Vagina (tissue), 2 donors: Measurements from ENCODE around the gene SVEP1. TPM values are rescaled to one million over a fixed set of nuclear protein-coding genes. Genes with fewer than 3 reads are reported as not detected.

Source experiments
- DNase-seq, 2 donors: peaks; one replicate each; pipeline ENCODE4 v3.0.0-alpha.2; 2017; ENCODE audit errors: extremely low spot score in 2 of 2
- H3K27ac ChIP-seq: fragments of 200-600 bp; sonication (generic); one replicate; pipeline ENCODE4 v1.5.1; 2019
- H3K27me3 ChIP-seq: fragments of 200-600 bp; sonication (generic); one replicate; pipeline ENCODE4 v1.5.1; 2019
- H3K36me3 ChIP-seq, 2 donors: fragments of 200-600 bp; sonication (generic); one replicate each; pipeline ENCODE4 v1.5.1; 2017 to 2019
- H3K4me1 ChIP-seq: fragments of 200-600 bp; sonication (generic); one replicate; pipeline ENCODE4 v1.5.1; 2019
- H3K4me3 ChIP-seq, 2 donors: fragments of 200-600 bp; sonication (generic); 1 replicate in 1 of 2; 2 replicates in 1 of 2; pipeline ENCODE4 v1.5.1; 2016 to 2019
- H3K9me3 ChIP-seq: fragments of 200-600 bp; sonication (generic); one replicate; pipeline ENCODE4 v1.5.1; 2019
- CTCF ChIP-seq, 3 experiments: fragments of 450-650 bp in 2 of 3; fragments of 200-600 bp in 1 of 3; sonication (generic) in 1 of 3; IDR thresholded peaks; one replicate each; pipeline ENCODE4 v1.5.1; 2017 to 2019; ENCODE audit warnings: antibody characterized with exemption in 3 of 3, mild to moderate bottlenecking in 2 of 3, moderate library complexity in 2 of 3
- POLR2A ChIP-seq, 2 donors: fragments of 450-650 bp; IDR thresholded peaks; one replicate each; pipeline ENCODE4 v1.6.1; 2017; ENCODE audit warnings: antibody characterized with exemption in 2 of 2, mild to moderate bottlenecking in 2 of 2, moderate library complexity in 2 of 2
- POLR2AphosphoS5 ChIP-seq, 2 donors: sonication (generic); formaldehyde crosslinking; IDR thresholded peaks; one replicate each; pipeline ENCODE4 v1.9.0; 2017; ENCODE audit warnings: antibody characterized with exemption in 2 of 2, mild to moderate bottlenecking in 2 of 2, low read depth in 1 of 2; ENCODE audit not compliant: insufficient read depth in 1 of 2
- intact Hi-C: fragments of 100-400 bp; cut with DNase I; formaldehyde crosslinking; loops from one replicate; pipeline ENCODE4 v1.15.1; 2023
- total RNA-seq: library from RNA; depleted of rRNA; stranded (reverse); fragments of >200 nt; gene quantifications from one replicate; pipeline ENCODE4 v1.2.3, GENCODE V29; 2016

Gene SVEP1
- total RNA-seq, 1 donor from 2014 or later = 84.5 TPM

GRCh38 chr9:110582156-110582555, 2.6 kb upstream of the SVEP1 start:
- no peaks in the 10 kb centered on the region for H3K36me3 ChIP-seq
- no peak overlapping the region for H3K27ac ChIP-seq
- no peak overlapping the region for H3K4me3 ChIP-seq
- no peak for DNase-seq
- no peaks in the 10 kb centered on the region for H3K9me3 ChIP-seq
- no peaks in the 10 kb centered on the region for H3K27me3 ChIP-seq
- intact Hi-C loops = no loop called here
- H3K4me1 ChIP-seq = peaks cover 8% of the 10 kb centered on the region
- TF ChIP-seq CTCF (IDR thresholded peaks at IDR 0.05) (no peak), POLR2A (IDR thresholded peaks at IDR 0.05) (no peak)

GRCh38 chr9:110580850-110581249, 1.3 kb upstream of the SVEP1 start:
- Histone ChIP-seq H3K27me3 (no peaks in the 10 kb centered on the region), H3K9me3 (no peaks in the 10 kb centered on the region), H3K36me3 (no peaks in the 10 kb centered on the region), H3K27ac (no peak overlapping the region), H3K4me3 (no peak overlapping the region), H3K4me1 (peaks cover 8% of the 10 kb centered on the region)
- intact Hi-C loops = no loop called here
- no peak for DNase-seq
- TF ChIP-seq CTCF (IDR thresholded peaks at IDR 0.05) (no peak), POLR2A (IDR thresholded peaks at IDR 0.05) (no peak), POLR2AphosphoS5 (IDR thresholded peaks at IDR 0.05; ENCODE audit: insufficient read depth in 1 of 2, low read depth in 1 of 2) (no peak)

GRCh38 chr9:110579862-110580219, 300 bp upstream of the SVEP1 start:
- TF ChIP-seq POLR2AphosphoS5 (IDR thresholded peaks at IDR 0.05; ENCODE audit: insufficient read depth in 1 of 2, low read depth in 1 of 2) (no peak), CTCF (IDR thresholded peaks at IDR 0.05) (no peak), POLR2A (IDR thresholded peaks at IDR 0.05) (peak in 1 of 2 donors; percentile 21)
- H3K36me3 ChIP-seq = no peaks in the 10 kb centered on the region
- DNase-seq = no peak
- H3K27me3 ChIP-seq = no peaks in the 10 kb centered on the region
- peak overlapping the region; percentile 73 for H3K27ac ChIP-seq
- peaks cover 8% of the 10 kb centered on the region for H3K4me1 ChIP-seq
- H3K4me3 ChIP-seq = peak overlapping the region; percentile 56 to 58
- H3K9me3 ChIP-seq = no peaks in the 10 kb centered on the region
- intact Hi-C loops = no loop called here

GRCh38 chr9:110578575-110579033, 937 bp downstream of the SVEP1 start:
- no peaks in the 10 kb centered on the region for H3K9me3 ChIP-seq
- TF ChIP-seq POLR2AphosphoS5 (IDR thresholded peaks at IDR 0.05; ENCODE audit: insufficient read depth in 1 of 2, low read depth in 1 of 2) (no peak), CTCF (IDR thresholded peaks at IDR 0.05) (no peak), POLR2A (IDR thresholded peaks at IDR 0.05) (no peak)
- H3K27me3 ChIP-seq = no peaks in the 10 kb centered on the region
- no peaks in the 10 kb centered on the region for H3K36me3 ChIP-seq
- peak overlapping the region; percentile 56 to 58 for H3K4me3 ChIP-seq
- DNase-seq = no peak
- intact Hi-C loops = no loop called here
- peak overlapping the region; percentile 73 for H3K27ac ChIP-seq
- H3K4me1 ChIP-seq = peaks cover 8% of the 10 kb centered on the region

GRCh38 chr9:110575945-110576344, 3.6 kb downstream of the SVEP1 start:
- no peak for DNase-seq
- Histone ChIP-seq H3K27me3 (no peaks in the 10 kb centered on the region), H3K36me3 (no peaks in the 10 kb centered on the region), H3K9me3 (no peaks in the 10 kb centered on the region), H3K4me1 (peaks cover 8% of the 10 kb centered on the region), H3K27ac (no peak overlapping the region), H3K4me3 (no peak overlapping the region)
- TF ChIP-seq CTCF (IDR thresholded peaks at IDR 0.05) (no peak), POLR2AphosphoS5 (IDR thresholded peaks at IDR 0.05; ENCODE audit: insufficient read depth in 1 of 2, low read depth in 1 of 2) (no peak), POLR2A (IDR thresholded peaks at IDR 0.05) (no peak)
- intact Hi-C loops = no loop called here
